SK-N-SH (cell line): ENCODE results near the gene ZNF503. TPM values are rescaled to one million over a fixed set of nuclear protein-coding genes. Genes with fewer than 3 reads are reported as not detected.

Source experiments
- CTCF ChIA-PET: fragments of 300-600, 350-600 bp; formaldehyde crosslinking; extraction: SDS; loops from one replicate; lab custom pipeline; 2021; lab: Yijun Ruan, JAX
- POLR2A ChIA-PET: fragments of 350-600 bp; sonication (Branson Sonifier 250); formaldehyde crosslinking; extraction: SDS; loops from one replicate; lab custom pipeline; 2020; ENCODE audit warnings: antibody characterized with exemption, inconsistent platforms; lab: Yijun Ruan, JAX
- DNase-seq: peaks from one replicate; pipeline ENCODE4 v3.0.0; 2012
- H2AFZ ChIP-seq: fragments of 200-600 bp; sonication (generic); 2 replicates; pipeline ENCODE4 v1.8.1; 2016; ENCODE audit warnings: antibody characterized with exemption, mild to moderate bottlenecking, low read depth
- H3F3A ChIP-seq: fragments of 200-600 bp; sonication (generic); replicated peaks from 2 replicates; pipeline ENCODE3; 2016; ENCODE audit warnings: antibody characterized with exemption, mild to moderate bottlenecking; ENCODE audit not compliant: insufficient read depth
- H3K27ac ChIP-seq, 2 experiments: fragments of 200-500 bp in 1 of 2; fragments of 200-600 bp in 1 of 2; sonication (Bioruptor generic) in 1 of 2; sonication (generic), shearing (Covaris generic) in 1 of 2; 2 replicates each; pipeline versions ENCODE4 v1.5.1 to v1.6.1; 2014 to 2016; ENCODE audit warnings: low read depth in 2 of 2, inconsistent platforms in 1 of 2, low read length in 1 of 2, mild to moderate bottlenecking in 1 of 2, mixed read lengths in 1 of 2
- H3K27me3 ChIP-seq: fragments of 200-600 bp; sonication (generic), shearing (Covaris generic); 2 replicates; pipeline ENCODE4 v1.6.1; 2016; ENCODE audit warnings: mixed run types; ENCODE audit not compliant: insufficient read depth
- H3K36me3 ChIP-seq, 2 experiments: fragments of 200-500 bp in 1 of 2; fragments of 200-600 bp in 1 of 2; sonication (Bioruptor generic) in 1 of 2; sonication (generic) in 1 of 2; replicated peaks in 1 of 2; 2 replicates each; pipeline versions ENCODE3 to v1.5.1; 2014 to 2016; ENCODE audit warnings: low read length in 1 of 2, mild to moderate bottlenecking in 1 of 2; ENCODE audit not compliant: insufficient read depth in 2 of 2, control insufficient read depth in 1 of 2
- H3K4me1 ChIP-seq, 2 experiments: fragments of 200-500 bp in 1 of 2; fragments of 200-600 bp in 1 of 2; sonication (Bioruptor generic) in 1 of 2; sonication (generic), shearing (Covaris generic) in 1 of 2; 2 replicates each; pipeline versions ENCODE4 v1.5.1 to v1.6.1; 2014 to 2016; ENCODE audit warnings: low read depth in 1 of 2, low read length in 1 of 2, mixed run types in 1 of 2; ENCODE audit not compliant: insufficient read depth in 2 of 2, control insufficient read depth in 1 of 2
- H3K4me2 ChIP-seq: fragments of 200-600 bp; sonication (generic), shearing (Covaris generic); 2 replicates; pipeline ENCODE4 v1.6.1; 2017; ENCODE audit warnings: mixed run types
- H3K4me3 ChIP-seq, 2 experiments: fragments of 200-500 bp in 1 of 2; fragments of 200-600 bp in 1 of 2; sonication (Bioruptor generic) in 1 of 2; sonication (generic), shearing (Covaris generic) in 1 of 2; 2 replicates each; pipeline versions ENCODE4 v1.5.1 to v1.8.1; 2014 to 2016; ENCODE audit warnings: low read depth in 2 of 2, inconsistent platforms in 1 of 2, low read length in 1 of 2, mild to moderate bottlenecking in 1 of 2, mixed read lengths in 1 of 2, moderate library complexity in 1 of 2
- H3K79me2 ChIP-seq: fragments of 200-600 bp; sonication (generic); 2 replicates; pipeline ENCODE4 v1.8.1; 2017; ENCODE audit warnings: mild to moderate bottlenecking; ENCODE audit not compliant: insufficient read depth
- H3K9ac ChIP-seq: fragments of 200-600 bp; sonication (generic); 2 replicates; pipeline ENCODE4 v1.6.1; 2017; ENCODE audit warnings: mixed run types
- H3K9me2 ChIP-seq: fragments of 200-600 bp; sonication (generic); 2 replicates; pipeline ENCODE4 v1.6.1; 2017; ENCODE audit warnings: mixed run types
- H3K9me3 ChIP-seq: fragments of 200-600 bp; sonication (generic); 2 replicates; pipeline ENCODE4 v1.6.1; 2017; ENCODE audit warnings: mixed run types, mild to moderate bottlenecking, moderate library complexity
- H4K20me1 ChIP-seq: fragments of 200-600 bp; sonication (generic); 2 replicates; pipeline ENCODE4 v1.6.1; 2017; ENCODE audit warnings: mild to moderate bottlenecking, mixed run types; ENCODE audit not compliant: insufficient read depth
- EZH2phosphoT487 ChIP-seq: fragments of 200-600 bp; sonication (generic); IDR thresholded peaks from 2 replicates; pipeline ENCODE4 v1.6.1; 2017; ENCODE audit warnings: low read depth, mixed run types, mild to moderate bottlenecking, antibody characterized with exemption, moderate library complexity, borderline replicate concordance
- FOXJ3 ChIP-seq: sonication (generic); formaldehyde crosslinking; IDR thresholded peaks from 2 replicates; pipeline ENCODE4 v1.5.1; 2020; ENCODE audit warnings: mild to moderate bottlenecking, missing genetic modification reagents
- RAD21 ChIP-seq: IDR thresholded peaks from 2 replicates; pipeline ENCODE4 v1.6.1; 2012; ENCODE audit warnings: mild to moderate bottlenecking, low read length
- SIN3A ChIP-seq: IDR thresholded peaks from 2 replicates; pipeline ENCODE4 v1.6.1; 2012; ENCODE audit warnings: low read depth, mild to moderate bottlenecking, low read length, moderate library complexity, borderline replicate concordance
- SMC3 ChIP-seq: IDR thresholded peaks from 2 replicates; pipeline ENCODE4 v1.6.1; 2012; ENCODE audit warnings: low read depth, low read length, improper control_type of control experiment
- TCF12 ChIP-seq: IDR thresholded peaks from 2 replicates; pipeline ENCODE4 v1.4.0; 2012
- USF1 ChIP-seq: IDR thresholded peaks from 2 replicates; pipeline ENCODE4 v1.4.0; 2012; ENCODE audit warnings: low read depth, borderline replicate concordance
- ZBTB33 ChIP-seq: IDR thresholded peaks from 2 replicates; pipeline ENCODE4 v1.4.0; 2012; ENCODE audit warnings: low read depth, borderline replicate concordance
- WGBS: methylation state at CpG from one replicate; pipeline ENCODE4 v1.1.6; 2017; ENCODE audit warnings: low lambda C conversion rate; 5-methylcytosine and 5-hydroxymethylcytosine counted together
- polyA plus RNA-seq, 3 experiments: library from polyadenylated mRNA; depleted of rRNA; stranded (reverse); fragments of >200 nt; gene quantifications; 2 replicates each; pipeline ENCODE4 v1.2.3, GENCODE V29; 2012
- TF ChIP-seq, protein P1 (sequence below): fragments of 200-600 bp; sonication (generic); IDR thresholded peaks from 2 replicates; pipeline ENCODE4 v1.6.1; 2017; ENCODE audit warnings: antibody characterized with exemption, mild to moderate bottlenecking, moderate library complexity
- TF ChIP-seq, protein P2 (sequence below): IDR thresholded peaks from 2 replicates; pipeline ENCODE4; 2012
- TF ChIP-seq, protein P3 (sequence below): IDR thresholded peaks from 2 replicates; pipeline ENCODE4 v1.4.0; 2012; ENCODE audit warnings: low read depth
- TF ChIP-seq, protein P4 (sequence below): fragments of 150-350 bp; IDR thresholded peaks from 2 replicates; pipeline ENCODE4 v1.6.1; 2016; ENCODE audit warnings: mild to moderate bottlenecking, low read depth, low read length

ZNF503 gene
- polyA plus RNA-seq, 1 of the 3 experiments (the other 2 are of a cell fraction) = 5.9 TPM

DNA sequence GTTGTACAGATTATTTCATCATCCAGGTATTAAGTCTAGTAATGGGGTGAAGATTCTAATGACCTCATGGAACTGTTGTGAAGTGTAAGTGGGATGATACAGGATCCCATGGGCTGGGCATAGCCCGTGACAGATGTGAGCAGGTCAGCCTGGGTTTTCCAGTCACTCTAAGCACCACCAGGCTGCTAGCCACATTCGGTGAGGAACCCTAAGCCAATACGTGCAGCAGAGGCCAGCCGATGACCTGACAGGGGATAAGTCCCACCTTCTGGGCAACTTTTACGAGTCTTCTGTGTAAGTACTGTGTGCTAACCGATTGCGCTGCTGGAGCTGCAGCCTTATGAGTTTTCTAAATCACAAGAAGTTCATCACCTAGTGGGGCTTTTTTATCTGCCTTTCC lies 7.3 kb downstream of the ZNF503 start (continued):
- TF ChIP-seq, protein P1, sequence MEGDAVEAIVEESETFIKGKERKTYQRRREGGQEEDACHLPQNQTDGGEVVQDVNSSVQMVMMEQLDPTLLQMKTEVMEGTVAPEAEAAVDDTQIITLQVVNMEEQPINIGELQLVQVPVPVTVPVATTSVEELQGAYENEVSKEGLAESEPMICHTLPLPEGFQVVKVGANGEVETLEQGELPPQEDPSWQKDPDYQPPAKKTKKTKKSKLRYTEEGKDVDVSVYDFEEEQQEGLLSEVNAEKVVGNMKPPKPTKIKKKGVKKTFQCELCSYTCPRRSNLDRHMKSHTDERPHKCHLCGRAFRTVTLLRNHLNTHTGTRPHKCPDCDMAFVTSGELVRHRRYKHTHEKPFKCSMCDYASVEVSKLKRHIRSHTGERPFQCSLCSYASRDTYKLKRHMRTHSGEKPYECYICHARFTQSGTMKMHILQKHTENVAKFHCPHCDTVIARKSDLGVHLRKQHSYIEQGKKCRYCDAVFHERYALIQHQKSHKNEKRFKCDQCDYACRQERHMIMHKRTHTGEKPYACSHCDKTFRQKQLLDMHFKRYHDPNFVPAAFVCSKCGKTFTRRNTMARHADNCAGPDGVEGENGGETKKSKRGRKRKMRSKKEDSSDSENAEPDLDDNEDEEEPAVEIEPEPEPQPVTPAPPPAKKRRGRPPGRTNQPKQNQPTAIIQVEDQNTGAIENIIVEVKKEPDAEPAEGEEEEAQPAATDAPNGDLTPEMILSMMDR = no peak
- no peak for TF ChIP-seq SIN3A
- TF ChIP-seq, protein P2, sequence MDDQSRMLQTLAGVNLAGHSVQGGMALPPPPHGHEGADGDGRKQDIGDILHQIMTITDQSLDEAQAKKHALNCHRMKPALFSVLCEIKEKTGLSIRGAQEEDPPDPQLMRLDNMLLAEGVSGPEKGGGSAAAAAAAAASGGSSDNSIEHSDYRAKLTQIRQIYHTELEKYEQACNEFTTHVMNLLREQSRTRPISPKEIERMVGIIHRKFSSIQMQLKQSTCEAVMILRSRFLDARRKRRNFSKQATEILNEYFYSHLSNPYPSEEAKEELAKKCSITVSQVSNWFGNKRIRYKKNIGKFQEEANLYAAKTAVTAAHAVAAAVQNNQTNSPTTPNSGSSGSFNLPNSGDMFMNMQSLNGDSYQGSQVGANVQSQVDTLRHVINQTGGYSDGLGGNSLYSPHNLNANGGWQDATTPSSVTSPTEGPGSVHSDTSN = no peak
- no peak for TF ChIP-seq EZH2phosphoT487

DNA sequence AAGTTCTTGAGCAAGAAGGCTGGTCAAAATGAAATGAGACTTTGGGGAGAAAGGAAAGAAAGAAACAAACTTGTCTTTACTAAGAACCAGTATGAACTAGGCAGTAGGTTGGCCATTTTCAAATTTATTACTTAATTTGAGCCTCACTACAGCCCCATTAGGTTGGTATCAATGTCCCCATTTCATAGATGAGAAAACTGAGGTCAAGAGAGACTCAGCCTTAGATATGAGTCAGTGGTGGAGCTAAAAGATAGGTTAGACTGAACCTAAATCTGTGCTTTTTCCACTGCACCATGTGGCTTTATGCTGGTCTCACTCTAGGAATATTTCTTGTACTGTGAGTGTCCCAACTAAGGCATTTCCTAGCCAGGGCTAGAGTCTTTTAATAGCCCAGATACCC lies 8.8 kb downstream of the ZNF503 start:
- Histone ChIP-seq H3K4me1 (no peaks in the 10 kb centered on the region; a peak in 1 of 4 replicates), H3K9me3 (no peaks in the 10 kb centered on the region), H3K79me2 (peaks cover 6% of the 10 kb centered on the region), H3K27ac (no peak overlapping the region), H4K20me1 (peaks cover 6% of the 10 kb centered on the region), H3K4me2 (no peak overlapping the region), H3K27me3 (no peaks in the 10 kb centered on the region), H3K9ac (no peak overlapping the region), H2AFZ (no peak overlapping the region), H3K36me3 (peaks cover 3 to 22% of the 10 kb centered on the region in 2 experiments), H3K9me2 (no peaks in the 10 kb centered on the region), H3K4me3 (no peak overlapping the region), H3F3A (peaks cover 4% of the 10 kb centered on the region)
- CTCF ChIA-PET = interaction anchor here (1.8 kb wide), 1 partner anchor 643 kb away, joined by 4 read pairs; no protein-coding TSS in a partner anchor
- no peak for TF ChIP-seq RAD21
- TF ChIP-seq TCF12 = no peak
- no peak for TF ChIP-seq USF1
- TF ChIP-seq SMC3 = no peak
- POLR2A ChIA-PET = no interaction called here
- no peak for DNase-seq

DNA sequence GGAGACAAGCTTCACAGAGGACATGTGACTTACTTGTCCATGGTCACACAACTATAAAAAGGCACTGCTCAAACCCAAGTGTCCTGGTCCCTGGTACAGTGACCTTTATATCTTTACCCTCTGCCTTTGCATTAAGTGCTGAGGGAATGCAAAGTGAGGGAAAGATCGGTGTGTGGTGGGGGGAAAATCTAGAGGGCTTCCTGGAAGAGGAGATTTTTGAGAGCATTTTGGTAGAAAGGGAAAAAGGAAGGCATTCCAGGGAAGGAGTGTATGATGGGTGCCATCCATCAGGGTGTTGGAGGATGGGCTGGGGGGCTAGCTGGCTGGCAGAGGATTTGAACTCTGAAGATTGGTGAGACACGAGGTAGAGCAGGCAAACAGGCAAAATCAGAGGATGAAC lies 9.3 kb downstream of the ZNF503 start:
- H3K4me1 ChIP-seq = no peaks in the 10 kb centered on the region
- ChIA-PET POLR2A (no interaction called here), CTCF (interaction anchor here (1.8 kb wide), 1 partner anchor 644 kb away, joined by 4 read pairs; no protein-coding TSS in a partner anchor)
- no peaks in the 10 kb centered on the region for H3K27me3 ChIP-seq
- no peak overlapping the region for H3K27ac ChIP-seq
- H4K20me1 ChIP-seq = peaks cover 2% of the 10 kb centered on the region; the same call in 1 of the 2 replicates
- no peak overlapping the region for H2AFZ ChIP-seq
- H3K4me2 ChIP-seq = no peak overlapping the region
- peaks cover 2% of the 10 kb centered on the region; the same call in 1 of the 2 replicates for H3K79me2 ChIP-seq
- H3K9ac ChIP-seq = no peak overlapping the region
- no peak for DNase-seq
- no peaks in the 10 kb centered on the region for H3K9me3 ChIP-seq
- WGBS = 69% methylated on average over 2 of the region's 2 CpGs
- H3K36me3 ChIP-seq = peaks cover 0 to 17% of the 10 kb centered on the region in 2 experiments
- H3K4me3 ChIP-seq = no peak overlapping the region
- no peaks in the 10 kb centered on the region for H3K9me2 ChIP-seq
- no peak for TF ChIP-seq ZBTB33
- TF ChIP-seq FOXJ3 (CRISPR knock-in tag) = no peak
- TF ChIP-seq, protein P3, sequence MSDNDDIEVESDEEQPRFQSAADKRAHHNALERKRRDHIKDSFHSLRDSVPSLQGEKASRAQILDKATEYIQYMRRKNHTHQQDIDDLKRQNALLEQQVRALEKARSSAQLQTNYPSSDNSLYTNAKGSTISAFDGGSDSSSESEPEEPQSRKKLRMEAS = no peak
- TF ChIP-seq, protein P4, sequence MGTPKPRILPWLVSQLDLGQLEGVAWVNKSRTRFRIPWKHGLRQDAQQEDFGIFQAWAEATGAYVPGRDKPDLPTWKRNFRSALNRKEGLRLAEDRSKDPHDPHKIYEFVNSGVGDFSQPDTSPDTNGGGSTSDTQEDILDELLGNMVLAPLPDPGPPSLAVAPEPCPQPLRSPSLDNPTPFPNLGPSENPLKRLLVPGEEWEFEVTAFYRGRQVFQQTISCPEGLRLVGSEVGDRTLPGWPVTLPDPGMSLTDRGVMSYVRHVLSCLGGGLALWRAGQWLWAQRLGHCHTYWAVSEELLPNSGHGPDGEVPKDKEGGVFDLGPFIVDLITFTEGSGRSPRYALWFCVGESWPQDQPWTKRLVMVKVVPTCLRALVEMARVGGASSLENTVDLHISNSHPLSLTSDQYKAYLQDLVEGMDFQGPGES = no peak
- TF ChIP-seq, all 33 proteins: peak for 0
- H3F3A ChIP-seq = peaks cover 4% of the 10 kb centered on the region
